Measurements from ENCODE around the gene ZIC2.

Gene ZIC2

GRCh38 chr13:99959540-99960230 is 21.9 kb upstream of the ZIC2 start:
- DNase-seq (ENCODE audit: low read depth) = no peak
- no peak for TF ChIP-seq CTCF (IDR thresholded peaks at IDR 0.05; ENCODE audit: low read length, missing control alignments)
- H3K4me3 ChIP-seq (replicated peaks; ENCODE audit: low read depth, low read length) = no peak overlapping the region

GRCh38 chr13:99960663-99961311 is 20.8 kb upstream of the ZIC2 start:
- no peak for TF ChIP-seq CTCF (IDR thresholded peaks at IDR 0.05; ENCODE audit: low read length, missing control alignments)
- H3K4me3 ChIP-seq (replicated peaks; ENCODE audit: low read depth, low read length) = no peak overlapping the region
- DNase-seq (ENCODE audit: low read depth) = no peak

- no peak for DNase-seq (ENCODE audit: low read depth)
- no peak for TF ChIP-seq CTCF (IDR thresholded peaks at IDR 0.05; ENCODE audit: low read length, missing control alignments)
- H3K4me3 ChIP-seq (replicated peaks; ENCODE audit: low read depth, low read length) = no peak overlapping the region
Measured at GRCh38 chr13:99961636-99962035, 19.9 kb upstream of the ZIC2 start.

GRCh38 chr13:99962242-99962641 is 19.3 kb upstream of the ZIC2 start:
- TF ChIP-seq CTCF (IDR thresholded peaks at IDR 0.05; ENCODE audit: low read length, missing control alignments) = no peak
- no peak for DNase-seq (ENCODE audit: low read depth)
- no peak overlapping the region for H3K4me3 ChIP-seq (replicated peaks; ENCODE audit: low read depth, low read length)

GRCh38 chr13:99963816-99964339 is 17.7 kb upstream of the ZIC2 start:
- DNase-seq (ENCODE audit: low read depth) = no peak
- H3K4me3 ChIP-seq (replicated peaks; ENCODE audit: low read depth, low read length) = no peak overlapping the region
- no peak for TF ChIP-seq CTCF (IDR thresholded peaks at IDR 0.05; ENCODE audit: low read length, missing control alignments)

- no peak for DNase-seq (ENCODE audit: low read depth)
- no peak for TF ChIP-seq CTCF (IDR thresholded peaks at IDR 0.05; ENCODE audit: low read length, missing control alignments)
- no peak overlapping the region for H3K4me3 ChIP-seq (replicated peaks; ENCODE audit: low read depth, low read length)
Measured at GRCh38 chr13:99965329-99966000, 16.1 kb upstream of the ZIC2 start.
